ACHN (cell line): ENCODE measurements around the gene TGM3.

Experiments used
- DNase-seq: peaks from one replicate; pipeline ENCODE4 v3.0.0-alpha.2; 2015
- in situ Hi-C: cut with HindIII; loops from 2 replicates; pipeline ENCODE4 v1.10.0; 2017; ENCODE audit warnings: low sequenced_read_pairs, low pct_ligation_motif_present, low pct_unique_long_range_greater_than_20kb

The TGM3 gene

GRCh38 chr20:2387180-2387577 is 91.4 kb downstream of the TGM3 start:
- in situ Hi-C loops = no loop called here
- peak; percentile 38 for DNase-seq

- DNase-seq = no peak
- in situ Hi-C loops = no loop called here
These were observed 91.8 kb downstream of the TGM3 start for GRCh38 chr20:2387580-2387979.
